ENCODE data around the gene KIF19.

DNA sequence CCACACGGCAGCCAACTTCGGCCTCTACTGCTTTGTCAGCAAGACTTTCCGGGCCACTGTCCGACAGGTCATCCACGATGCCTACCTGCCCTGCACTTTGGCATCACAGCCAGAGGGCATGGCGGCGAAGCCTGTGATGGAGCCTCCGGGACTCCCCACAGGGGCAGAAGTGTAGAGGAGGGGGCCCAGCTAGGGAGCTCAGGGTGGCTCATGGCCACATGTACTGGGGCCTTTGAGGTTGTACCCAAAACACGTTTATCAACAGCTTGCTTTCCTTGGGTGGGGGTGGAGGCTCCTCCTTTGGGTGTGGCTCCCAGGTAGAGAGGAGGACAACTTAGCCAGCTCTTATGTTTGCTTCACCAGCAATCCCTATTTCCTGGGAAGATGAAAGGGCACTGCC lies 46.4 kb downstream of the KIF19 start:
- no peak for TF ChIP-seq EZH2 (optimal IDR thresholded peaks at IDR 0.05; ENCODE audit: low read depth, low read length)
- TF ChIP-seq, protein P1, sequence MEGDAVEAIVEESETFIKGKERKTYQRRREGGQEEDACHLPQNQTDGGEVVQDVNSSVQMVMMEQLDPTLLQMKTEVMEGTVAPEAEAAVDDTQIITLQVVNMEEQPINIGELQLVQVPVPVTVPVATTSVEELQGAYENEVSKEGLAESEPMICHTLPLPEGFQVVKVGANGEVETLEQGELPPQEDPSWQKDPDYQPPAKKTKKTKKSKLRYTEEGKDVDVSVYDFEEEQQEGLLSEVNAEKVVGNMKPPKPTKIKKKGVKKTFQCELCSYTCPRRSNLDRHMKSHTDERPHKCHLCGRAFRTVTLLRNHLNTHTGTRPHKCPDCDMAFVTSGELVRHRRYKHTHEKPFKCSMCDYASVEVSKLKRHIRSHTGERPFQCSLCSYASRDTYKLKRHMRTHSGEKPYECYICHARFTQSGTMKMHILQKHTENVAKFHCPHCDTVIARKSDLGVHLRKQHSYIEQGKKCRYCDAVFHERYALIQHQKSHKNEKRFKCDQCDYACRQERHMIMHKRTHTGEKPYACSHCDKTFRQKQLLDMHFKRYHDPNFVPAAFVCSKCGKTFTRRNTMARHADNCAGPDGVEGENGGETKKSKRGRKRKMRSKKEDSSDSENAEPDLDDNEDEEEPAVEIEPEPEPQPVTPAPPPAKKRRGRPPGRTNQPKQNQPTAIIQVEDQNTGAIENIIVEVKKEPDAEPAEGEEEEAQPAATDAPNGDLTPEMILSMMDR (IDR thresholded peaks at IDR 0.05; ENCODE audit: low read length), result no peak
- no peak for TF ChIP-seq EZH2phosphoT487 (IDR thresholded peaks at IDR 0.05; ENCODE audit: low read length)

All from MM.1S (cell line).